H1 (cell line): ENCODE results near the gene MMP25. TPM values are rescaled to one million over a fixed set of nuclear protein-coding genes. Genes with fewer than 3 reads are reported as not detected.

Source experiments
- BACH1 ChIP-seq: IDR thresholded peaks from 2 replicates; pipeline ENCODE4 v1.6.1; 2012; ENCODE audit warnings: low read length, improper control_type of control experiment
- CTBP2 ChIP-seq: IDR thresholded peaks from 2 replicates; pipeline ENCODE4 v1.7.0; 2011; ENCODE audit warnings: borderline replicate concordance, mild to moderate bottlenecking, moderate library complexity, mixed read lengths, low read length; ENCODE audit not compliant: insufficient read depth, insufficient read length
- SP2 ChIP-seq: IDR thresholded peaks from 2 replicates; pipeline ENCODE4 v1.6.1; 2012; ENCODE audit warnings: mild to moderate bottlenecking, low read length, inconsistent platforms
- YY1 ChIP-seq: IDR thresholded peaks from 2 replicates; pipeline ENCODE4 v1.6.1; 2011; ENCODE audit warnings: low read depth, mild to moderate bottlenecking, low read length
- polyA plus RNA-seq, 7 experiments: library from polyadenylated mRNA; depleted of rRNA in 3 of 7; stranded (reverse) in 5 of 7; unstranded in 2 of 7; fragments of >200 nt in 5 of 7; fragments of 200-250 nt in 2 of 7; gene quantifications; 1 replicate in 5 of 7; 2 replicates in 1 of 7; 4 replicates in 1 of 7; pipeline versions ENCODE4 v1.2.1 to v1.2.3, GENCODE V29; 2011 to 2013; ENCODE audit warnings: missing spikeins in 2 of 7, mixed read lengths in 2 of 7
- total RNA-seq: library from RNA; stranded (reverse); fragmentation: NEBNext Ultra II Directional; extraction: Animal tissue kit (Norgen Biotek cat#: 25700); gene quantifications from 2 replicates; pipeline ENCODE4 v1.2.1, GENCODE V29; 2021

The MMP25 gene
- total and polyA plus RNA-seq, 2 of the 8 experiments (the other 6 are each of a cell fraction or from before 2014, with no cell fraction given) = 7.7 to 26.7 TPM

- no peak for TF ChIP-seq CTBP2
- no peak for TF ChIP-seq BACH1
- no peak for TF ChIP-seq SP2
- no peak for TF ChIP-seq YY1
Measured at GRCh38 chr16:2999929-3000328, 46.4 kb upstream of the MMP25 start (continued).
